WTC11 (cell line): ENCODE data around the gene NARS2. TPM values are rescaled to one million over a fixed set of nuclear protein-coding genes. Genes with fewer than 3 reads are reported as not detected.
A peak's percentile ranks its signal among the peaks of the same experiment; 100 is the strongest.

ENCODE experiments used
- CDX4 ChIP-seq: fragments of 250-450 bp; sonication (Bioruptor Pico); IDR thresholded peaks from 2 replicates; pipeline ENCODE4 v1.9.0; 2021; ENCODE audit warnings: moderate library complexity, mild to moderate bottlenecking, inconsistent platforms, borderline replicate concordance
- CREB1 ChIP-seq: sonication (generic); formaldehyde crosslinking; IDR thresholded peaks from 2 replicates; pipeline ENCODE4 v1.8.0; 2023; ENCODE audit warnings: mild to moderate bottlenecking, missing genetic modification reagents
- CTCF ChIP-seq: fragments of 200-600 bp; IDR thresholded peaks from 2 replicates; pipeline ENCODE4 v1.8.0; 2022; ENCODE audit warnings: antibody characterized with exemption
- E2F4 ChIP-seq: sonication (generic); formaldehyde crosslinking; IDR thresholded peaks from 2 replicates; pipeline ENCODE4 v1.8.1; 2022; ENCODE audit warnings: low read depth, mild to moderate bottlenecking, moderate library complexity, missing genetic modification reagents, borderline replicate concordance
- ERG ChIP-seq: fragments of 250-450 bp; sonication (Bioruptor Pico); IDR thresholded peaks from 2 replicates; pipeline ENCODE4 v1.8.0; 2021; ENCODE audit warnings: mild to moderate bottlenecking
- FOXJ3 ChIP-seq: sonication (generic); formaldehyde crosslinking; IDR thresholded peaks from 2 replicates; pipeline ENCODE4 v1.9.0; 2021; ENCODE audit warnings: missing genetic modification reagents, mild to moderate bottlenecking, borderline replicate concordance
- GABPB1 ChIP-seq: sonication (generic); formaldehyde crosslinking; IDR thresholded peaks from 2 replicates; pipeline ENCODE4 v1.8.1; 2023; ENCODE audit warnings: mild to moderate bottlenecking, missing genetic modification reagents
- GTF2I ChIP-seq: fragments of 250-450 bp; sonication (Bioruptor Pico); conservative IDR thresholded peaks from 2 replicates; pipeline ENCODE4 v1.4.0; 2021; ENCODE audit warnings: mild to moderate bottlenecking
- HMGXB4 ChIP-seq: sonication (generic); formaldehyde crosslinking; IDR thresholded peaks from 2 replicates; pipeline ENCODE4 v1.8.1; 2023; ENCODE audit warnings: mild to moderate bottlenecking, moderate library complexity, missing genetic modification reagents
- IRF2 ChIP-seq: sonication (generic); formaldehyde crosslinking; IDR thresholded peaks from 2 replicates; pipeline ENCODE4 v1.8.0; 2022; ENCODE audit warnings: low read depth, missing genetic modification reagents, borderline replicate concordance
- NFE2L1 ChIP-seq: sonication (generic); formaldehyde crosslinking; IDR thresholded peaks from 2 replicates; pipeline ENCODE4 v1.8.1; 2023; ENCODE audit warnings: missing genetic modification reagents
- NFYB ChIP-seq: sonication (generic); formaldehyde crosslinking; conservative IDR thresholded peaks from 2 replicates; pipeline ENCODE4 v1.8.0; 2022; ENCODE audit warnings: low read depth, missing genetic modification reagents
- NR2C2 ChIP-seq: sonication (generic); formaldehyde crosslinking; IDR thresholded peaks from 2 replicates; pipeline ENCODE4 v1.8.0; 2022; ENCODE audit warnings: mild to moderate bottlenecking, missing genetic modification reagents
- PREB ChIP-seq: sonication (generic); formaldehyde crosslinking; IDR thresholded peaks from 2 replicates; pipeline ENCODE4 v1.8.1; 2022; ENCODE audit warnings: mild to moderate bottlenecking, missing genetic modification reagents, moderate library complexity, borderline replicate concordance
- SMAD3 ChIP-seq: sonication (generic); formaldehyde crosslinking; IDR thresholded peaks from 2 replicates; pipeline ENCODE4 v1.8.0; 2022; ENCODE audit warnings: missing genetic modification reagents, mild to moderate bottlenecking, borderline replicate concordance
- SMAD4 ChIP-seq: sonication (generic); formaldehyde crosslinking; IDR thresholded peaks from 2 replicates; pipeline ENCODE4 v1.8.0; 2022; ENCODE audit warnings: mild to moderate bottlenecking, missing genetic modification reagents
- SP1 ChIP-seq: sonication (generic); formaldehyde crosslinking; conservative IDR thresholded peaks from 2 replicates; pipeline ENCODE4 v1.8.1; 2022; ENCODE audit warnings: missing genetic modification reagents
- TEAD1 ChIP-seq: sonication (generic); formaldehyde crosslinking; IDR thresholded peaks from 2 replicates; pipeline ENCODE4 v1.8.0; 2022; ENCODE audit warnings: mild to moderate bottlenecking, missing genetic modification reagents
- TEAD4 ChIP-seq: sonication (generic); formaldehyde crosslinking; IDR thresholded peaks from 2 replicates; pipeline ENCODE4 v1.8.0; 2022; ENCODE audit warnings: mild to moderate bottlenecking, missing genetic modification reagents
- TP53 ChIP-seq: sonication (generic); formaldehyde crosslinking; IDR thresholded peaks from 2 replicates; pipeline ENCODE4 v1.8.1; 2023; ENCODE audit warnings: mild to moderate bottlenecking, missing genetic modification reagents
- USF1 ChIP-seq: sonication (generic); formaldehyde crosslinking; IDR thresholded peaks from 2 replicates; pipeline ENCODE4 v1.8.0; 2022; ENCODE audit warnings: mild to moderate bottlenecking, missing genetic modification reagents
- ZBTB21 ChIP-seq: sonication (generic); formaldehyde crosslinking; IDR thresholded peaks from 2 replicates; pipeline ENCODE4 v1.8.1; 2023; ENCODE audit warnings: mild to moderate bottlenecking, missing genetic modification reagents, borderline replicate concordance
- ZNF121 ChIP-seq: sonication (generic); formaldehyde crosslinking; IDR thresholded peaks from 2 replicates; pipeline ENCODE4 v1.8.0; 2023; ENCODE audit warnings: missing genetic modification reagents
- ZNF138 ChIP-seq: sonication (generic); formaldehyde crosslinking; conservative IDR thresholded peaks from 2 replicates; pipeline ENCODE4 v1.8.1; 2022; ENCODE audit warnings: mild to moderate bottlenecking, moderate library complexity, missing genetic modification reagents
- ZNF219 ChIP-seq: sonication (generic); formaldehyde crosslinking; IDR thresholded peaks from 2 replicates; pipeline ENCODE4 v1.8.0; 2023; ENCODE audit warnings: missing genetic modification reagents, mild to moderate bottlenecking, borderline replicate concordance
- ZNF232 ChIP-seq: sonication (generic); formaldehyde crosslinking; IDR thresholded peaks from 2 replicates; pipeline ENCODE4 v1.8.0; 2022; ENCODE audit warnings: mild to moderate bottlenecking, missing genetic modification reagents
- ZNF317 ChIP-seq: sonication (generic); formaldehyde crosslinking; IDR thresholded peaks from 2 replicates; pipeline ENCODE4 v1.8.1; 2023; ENCODE audit warnings: low read depth, mild to moderate bottlenecking, moderate library complexity, missing genetic modification reagents, borderline replicate concordance
- ZSCAN18 ChIP-seq: fragments of 250-450 bp; sonication (Bioruptor Pico); IDR thresholded peaks from 2 replicates; pipeline ENCODE4 v2.1.2; 2022; ENCODE audit warnings: mild to moderate bottlenecking, moderate library complexity
- total RNA-seq: library from RNA; stranded (reverse); gene quantifications from 3 replicates; pipeline ENCODE4 v1.2.3, GENCODE V29; 2021

NARS2 gene
- total RNA-seq, 1 experiment from 2014 or later: 36.4 TPM

GRCh38 chr11:78574386-78575381, at the start of gene NARS2 (continued):
- TF ChIP-seq SMAD4 (CRISPR knock-in tag): no peak
- no peak for TF ChIP-seq ZNF138 (CRISPR knock-in tag)
- no peak for TF ChIP-seq ZSCAN18 (CRISPR knock-in tag)
- TF ChIP-seq FOXJ3 (CRISPR knock-in tag): no peak
- TF ChIP-seq ZNF219 (CRISPR knock-in tag): no peak
- no peak for TF ChIP-seq CREB1
- TF ChIP-seq ZNF232 (CRISPR knock-in tag): no peak
- TF ChIP-seq TEAD4: no peak
- TF ChIP-seq PREB: no peak
- TF ChIP-seq GABPB1: peak; percentile 82
- no peak for TF ChIP-seq ZNF121 (CRISPR knock-in tag)
- no peak for TF ChIP-seq CTCF
- TF ChIP-seq E2F4 (CRISPR knock-in tag): no peak
- TF ChIP-seq HMGXB4 (CRISPR knock-in tag): peak; percentile 64; the same call in 1 of the 2 replicates
- no peak for TF ChIP-seq IRF2
- 0 out of 2 replicates have a peak, but pooled peaks have one; percentile 15 for TF ChIP-seq SMAD3
- TF ChIP-seq ZBTB21 (CRISPR knock-in tag): no peak
- TF ChIP-seq GTF2I: no peak
- TF ChIP-seq SP1 (CRISPR knock-in tag): no peak; the same call in 1 of the 2 replicates
- TF ChIP-seq TP53 (CRISPR knock-in tag): no peak
- TF ChIP-seq CDX4: no peak
- 0 out of 2 replicates have a peak, but pooled peaks have one; percentile 68 for TF ChIP-seq TEAD1
- TF ChIP-seq USF1 (CRISPR knock-in tag): peak; percentile 60; the same call in 1 of the 2 replicates
- TF ChIP-seq ERG (CRISPR knock-in tag): no peak
- TF ChIP-seq ZNF317 (CRISPR knock-in tag): no peak
- TF ChIP-seq NR2C2 (CRISPR knock-in tag): no peak
- TF ChIP-seq NFYB: no peak
- TF ChIP-seq NFE2L1 (CRISPR knock-in tag): no peak
